GM19438 (cell line): Measurements from ENCODE around the gene CASZ1.

Experiments used
- ATAC-seq: cut with Tn5 transposase; IDR thresholded peaks from one replicate; pipeline ENCODE4 v1.9.1; 2021; ENCODE audit warnings: low read depth; ENCODE audit not compliant: unreplicated experiment

CASZ1 gene

GRCh38 chr1:10631121-10631810, 165.2 kb downstream of the CASZ1 start:
- no peak for ATAC-seq

DNA sequence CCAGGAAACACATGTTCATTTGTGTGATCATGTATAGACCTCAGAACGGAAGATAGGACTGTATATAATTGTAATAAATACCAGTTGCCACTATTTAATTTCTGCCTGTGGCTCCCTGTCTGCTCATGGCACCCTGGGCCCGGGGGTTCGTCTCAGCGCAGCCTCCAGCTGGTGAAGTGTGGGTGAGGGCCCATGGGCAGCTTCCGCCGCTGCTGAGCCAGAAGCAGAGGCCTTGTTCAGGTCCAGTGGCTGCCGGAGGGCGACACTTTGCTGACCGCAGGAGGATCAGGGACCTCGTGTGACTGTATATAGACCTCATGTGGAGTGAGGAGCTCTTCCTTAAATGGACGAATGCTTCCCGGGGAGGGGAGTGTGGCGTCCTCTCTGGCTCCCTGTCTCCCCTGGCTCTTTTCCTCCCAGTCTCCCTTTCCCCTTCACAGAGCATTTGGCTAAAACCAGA, 165.8 kb downstream of the CASZ1 start:
- no peak for ATAC-seq

DNA sequence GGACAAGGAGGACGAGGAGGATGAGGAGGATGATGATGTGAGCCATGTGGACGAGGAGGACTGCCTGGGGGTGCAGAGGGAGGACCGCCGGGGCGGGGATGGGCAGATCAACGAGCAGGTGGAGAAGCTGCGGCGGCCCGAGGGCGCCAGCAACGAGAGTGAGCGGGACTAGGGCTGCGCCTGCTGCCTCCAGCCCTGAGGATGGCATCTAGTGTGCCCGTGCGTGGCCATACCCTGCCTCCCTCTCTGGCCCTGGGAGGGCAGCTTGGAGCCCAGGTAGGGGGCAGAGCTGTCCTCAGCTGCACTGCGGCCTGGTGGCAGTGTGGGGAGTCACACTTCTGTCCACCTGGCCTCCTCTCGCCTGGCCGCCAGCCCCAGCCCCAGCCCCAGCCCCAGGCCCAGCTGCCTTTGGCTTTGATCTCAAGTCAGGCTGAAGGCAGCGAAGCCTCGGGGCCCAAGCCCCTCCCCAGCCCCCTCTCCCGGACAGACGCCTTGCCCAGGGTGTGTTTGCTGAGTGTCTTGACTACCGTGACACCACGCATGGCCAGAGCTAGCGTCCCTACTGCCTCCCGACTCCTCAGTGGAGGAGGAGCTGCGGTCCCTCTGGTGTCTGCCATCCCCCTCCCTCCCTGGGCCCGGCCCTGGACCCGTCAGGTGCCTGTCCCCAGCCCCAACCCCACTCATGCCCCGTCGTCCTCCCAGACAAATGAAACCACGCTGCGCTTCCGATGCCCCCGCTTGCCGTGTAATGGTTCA, 166.5 kb downstream of the CASZ1 start:
- no peak for ATAC-seq

DNA sequence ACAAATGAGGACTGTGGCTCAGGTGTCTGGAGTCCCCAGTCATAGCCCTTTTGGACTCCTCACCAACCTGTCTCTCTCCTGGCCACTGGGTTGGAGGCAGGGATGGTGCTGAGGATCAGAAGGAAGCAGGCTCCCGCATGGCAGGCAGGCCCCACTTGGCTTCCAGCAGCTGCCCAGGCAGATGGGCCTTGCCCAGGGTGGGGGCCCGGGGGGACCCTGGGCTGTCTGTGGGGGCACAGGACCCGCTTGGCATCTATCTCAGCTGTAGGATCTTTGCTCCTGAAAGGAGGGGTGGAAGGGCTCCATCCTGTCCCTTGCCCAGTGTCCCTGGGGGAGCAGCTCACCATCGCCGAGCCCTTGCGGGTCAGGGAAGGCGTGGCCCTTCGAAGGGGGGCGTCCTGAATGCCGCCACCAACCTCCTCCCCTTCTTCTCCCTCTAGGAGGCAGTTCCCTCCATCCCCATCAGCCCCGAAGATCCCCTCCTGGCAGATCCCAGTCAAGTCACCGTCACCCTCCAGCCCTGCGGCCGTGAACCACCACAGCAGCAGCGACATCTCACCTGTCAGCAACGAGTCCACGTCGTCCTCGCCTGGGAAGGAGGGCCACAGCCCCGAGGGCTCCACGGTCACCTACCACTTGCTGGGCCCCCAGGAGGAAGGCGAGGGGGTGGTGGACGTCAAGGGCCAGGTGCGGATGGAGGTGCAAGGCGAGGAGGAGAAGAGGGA, 167.2 kb downstream of the CASZ1 start:
- no peak for ATAC-seq

GRCh38 chr1:10628685-10629084, 167.8 kb downstream of the CASZ1 start:
- no peak for ATAC-seq

- ATAC-seq: no peak
Observed at GRCh38 chr1:10626791-10627410, 169.5 kb downstream of the CASZ1 start.

GRCh38 chr1:10626131-10626731, 170.2 kb downstream of the CASZ1 start:
- ATAC-seq: no peak

DNA sequence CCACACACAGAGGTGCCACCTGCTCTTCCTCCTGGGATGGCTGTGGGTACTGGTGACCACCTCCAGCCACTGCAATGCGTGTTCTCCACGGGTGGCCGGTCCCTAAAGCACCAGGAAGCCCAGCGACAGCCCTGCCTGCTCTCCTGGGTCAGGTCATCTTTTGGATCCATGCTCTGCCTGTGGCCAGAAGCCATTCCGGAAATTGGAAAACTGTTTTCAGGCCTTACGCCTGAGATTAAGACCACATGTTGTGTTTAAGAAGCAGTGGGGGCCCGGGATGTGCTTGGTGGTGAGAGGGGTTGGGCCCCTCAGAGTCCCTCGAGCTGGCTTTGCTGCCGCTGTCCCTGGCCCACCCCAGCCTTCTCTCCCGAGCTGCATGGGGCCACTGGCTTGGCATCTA, 170.9 kb downstream of the CASZ1 start:
- no peak for ATAC-seq

DNA sequence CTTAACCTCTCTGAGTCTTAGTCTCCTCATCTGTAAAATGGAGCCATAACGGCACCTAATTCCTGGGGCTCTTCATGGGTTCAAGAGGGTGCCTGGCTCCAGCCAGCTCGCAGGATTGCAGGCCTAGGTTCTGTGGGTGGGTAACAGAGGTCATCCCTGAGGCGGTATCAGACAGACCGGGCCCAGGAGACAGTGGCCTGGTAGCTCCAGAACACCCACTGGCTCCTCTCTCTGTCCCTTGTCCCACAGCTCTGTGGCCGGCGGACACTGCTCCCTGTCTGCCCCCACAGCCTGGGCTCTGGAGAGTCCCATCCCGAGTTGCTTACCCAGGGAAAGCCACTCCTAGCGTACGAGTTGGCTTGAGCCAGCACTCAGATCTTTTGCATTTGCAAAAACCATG, 171.4 kb downstream of the CASZ1 start:
- ATAC-seq: no peak

- no peak for ATAC-seq
Observed at GRCh38 chr1:10624256-10625050, 172.0 kb downstream of the CASZ1 start.

- no peak for ATAC-seq
Observed at GRCh38 chr1:10623686-10624145, 172.7 kb downstream of the CASZ1 start.

- no peak for ATAC-seq
Observed at GRCh38 chr1:10622910-10623685, 173.3 kb downstream of the CASZ1 start.

DNA sequence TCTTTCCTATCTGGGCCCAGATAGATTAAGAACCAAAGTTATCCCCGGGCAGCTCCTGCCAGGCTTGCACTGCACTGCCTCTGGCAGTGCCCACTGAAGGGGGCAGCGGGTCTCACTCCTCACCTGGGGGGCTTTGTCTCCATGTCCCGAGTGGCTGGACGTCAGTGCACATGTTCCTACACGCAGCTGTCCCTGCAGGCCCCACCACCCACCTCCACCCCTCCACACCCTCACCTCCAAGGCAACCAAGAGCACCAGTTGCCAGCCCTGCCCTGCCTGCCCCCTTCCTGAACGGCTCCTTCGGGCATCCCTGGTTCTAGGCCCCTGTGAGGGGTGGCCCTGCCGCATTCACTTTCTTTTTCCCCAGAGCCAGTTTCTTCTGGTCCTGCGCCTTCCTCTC, 174.5 kb downstream of the CASZ1 start:
- no peak for ATAC-seq

- ATAC-seq: no peak
Observed at GRCh38 chr1:10620776-10621175, 175.7 kb downstream of the CASZ1 start.

GRCh38 chr1:10617931-10618885, 178.2 kb downstream of the CASZ1 start:
- no peak for ATAC-seq

GRCh38 chr1:10617318-10617717, 179.1 kb downstream of the CASZ1 start:
- no peak for ATAC-seq

DNA sequence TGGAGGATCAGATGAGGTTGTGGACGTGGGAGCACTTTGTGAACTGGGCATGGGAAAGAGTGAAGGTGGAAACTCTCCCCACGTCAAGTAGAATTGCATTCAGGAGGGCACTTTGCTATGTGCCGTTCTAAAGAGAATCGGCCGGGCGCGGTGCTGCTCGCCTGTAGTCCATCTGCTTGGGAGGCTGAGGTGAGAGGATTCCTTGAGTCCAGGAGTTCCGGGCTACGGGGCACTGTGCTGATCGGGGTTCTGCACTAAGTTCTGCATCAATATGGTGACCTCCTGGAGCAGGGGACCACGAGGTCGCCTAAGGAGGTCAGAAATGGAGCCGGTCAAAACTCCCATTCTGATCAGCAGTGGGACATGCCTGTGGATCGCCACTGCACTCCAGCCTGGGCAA, 179.8 kb downstream of the CASZ1 start:
- no peak for ATAC-seq
